Fibroblast of skin of right quadriceps (primary cell): Measurements from ENCODE around the gene RPTOR.

Source experiments
- DNase-seq: peaks from one replicate; pipeline ENCODE4 v3.0.0-alpha.2; 2013

Gene RPTOR

GRCh38 chr17:80992948-80993624 is 448.4 kb downstream of the RPTOR start:
- DNase-seq = no peak

- DNase-seq = no peak
Measured at GRCh38 chr17:80995131-80995530, 450.5 kb downstream of the RPTOR start.

DNA sequence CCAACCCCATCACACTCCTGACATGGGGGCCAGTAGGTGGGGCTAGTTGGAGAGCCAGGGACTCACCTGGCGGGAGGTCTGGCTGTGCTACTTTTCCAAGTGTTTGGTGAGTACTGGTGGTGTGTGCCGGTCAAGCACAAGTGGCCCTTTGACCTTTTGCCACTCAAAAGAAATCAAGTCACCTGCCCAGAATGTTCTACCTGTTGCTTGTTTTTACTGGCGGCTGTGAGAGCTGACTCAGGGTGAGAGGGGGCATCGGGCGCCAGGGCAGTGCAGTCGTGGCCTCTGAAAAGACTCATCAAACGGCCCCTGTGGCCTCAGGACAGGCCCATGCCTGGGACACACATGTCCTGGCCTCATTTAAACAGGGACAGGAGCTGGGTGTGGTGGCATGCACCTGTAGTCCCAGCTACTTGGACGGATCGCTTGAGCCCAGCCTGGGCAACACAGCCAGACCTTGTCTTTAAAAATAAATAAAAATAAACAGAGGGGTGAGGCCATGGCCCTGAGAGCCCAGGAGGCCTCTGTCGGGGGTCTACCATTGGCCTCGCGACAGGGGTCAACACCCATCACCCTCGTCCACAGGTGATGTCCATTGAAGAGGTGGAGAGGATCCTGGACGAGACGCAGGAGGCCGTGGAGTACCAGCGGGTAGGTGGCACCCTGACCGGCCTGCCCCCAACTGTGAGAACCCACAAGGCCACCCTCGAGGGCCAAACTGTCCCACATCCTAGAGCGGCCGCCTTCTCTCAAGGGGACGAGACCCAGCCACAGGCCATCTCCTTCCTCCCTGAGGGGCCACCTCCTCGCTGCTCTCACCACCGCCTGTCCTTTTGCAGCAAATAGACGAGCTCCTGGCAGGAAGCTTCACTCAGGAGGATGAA is 452.0 kb downstream of the RPTOR start:
- DNase-seq = no peak

DNA sequence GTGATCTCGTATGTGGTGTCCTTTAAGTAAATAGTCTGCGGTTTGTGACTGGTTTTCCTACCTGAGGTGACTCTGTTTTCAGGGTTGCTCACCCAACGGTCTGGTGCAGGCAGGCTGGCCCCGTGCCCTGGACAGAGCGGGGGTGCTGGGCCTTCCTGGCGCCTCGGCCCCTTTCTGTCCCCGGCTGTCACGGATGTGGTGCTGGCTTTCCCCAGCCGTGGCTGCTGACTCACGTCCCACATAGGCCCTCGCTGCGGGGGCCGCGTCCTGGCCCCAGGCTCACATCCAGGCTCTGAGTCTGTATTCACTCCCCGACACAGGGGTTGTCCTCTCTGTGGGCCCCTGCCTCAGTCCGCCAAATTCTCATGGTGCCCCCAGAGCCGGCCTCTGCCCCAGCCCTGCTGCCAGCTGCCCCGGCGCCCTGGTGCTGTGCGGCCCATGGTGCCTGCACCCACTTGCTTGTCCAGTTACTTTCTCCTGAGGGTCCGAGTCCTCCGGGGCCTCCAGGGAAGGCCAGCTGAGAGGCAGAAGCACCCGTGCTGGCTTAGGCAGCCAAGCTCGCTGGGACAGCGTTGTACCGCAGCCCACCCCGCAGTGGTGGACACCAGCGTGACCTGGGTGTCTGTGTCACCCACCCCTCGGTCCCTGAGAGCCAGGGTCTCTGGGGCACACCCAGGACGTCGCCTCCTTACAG is 452.9 kb downstream of the RPTOR start:
- no peak for DNase-seq

DNA sequence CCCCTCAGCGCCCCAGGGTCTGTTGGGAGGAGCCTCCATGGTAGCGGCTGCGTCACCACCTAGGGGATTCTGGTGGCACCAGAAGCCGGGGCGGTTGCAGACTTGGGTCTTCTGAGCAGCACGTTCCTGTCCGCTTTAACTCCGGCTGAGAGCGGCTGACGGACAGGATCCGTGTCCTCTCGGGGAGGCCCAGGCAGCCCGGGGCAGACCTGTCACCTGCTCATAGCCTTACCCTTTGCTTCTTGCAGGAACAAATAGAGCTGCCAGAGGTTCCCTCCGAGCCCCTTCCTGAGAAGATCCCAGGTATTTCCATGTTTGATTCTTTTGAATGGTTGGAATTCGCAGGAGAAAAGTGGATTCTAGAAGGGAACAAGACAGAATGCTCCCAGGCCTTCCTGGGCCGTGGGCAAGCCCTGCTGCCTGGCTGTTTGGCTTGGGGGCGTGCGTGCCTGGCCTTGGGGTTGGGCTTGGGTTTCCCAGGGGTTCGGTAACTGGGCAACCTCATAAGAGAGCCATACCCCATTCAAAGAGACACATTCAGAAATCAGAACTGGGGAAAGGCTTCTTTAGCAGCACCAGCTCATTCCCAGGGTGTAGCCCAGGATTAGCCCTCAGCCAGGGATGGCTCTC is 453.6 kb downstream of the RPTOR start:
- no peak for DNase-seq

DNA sequence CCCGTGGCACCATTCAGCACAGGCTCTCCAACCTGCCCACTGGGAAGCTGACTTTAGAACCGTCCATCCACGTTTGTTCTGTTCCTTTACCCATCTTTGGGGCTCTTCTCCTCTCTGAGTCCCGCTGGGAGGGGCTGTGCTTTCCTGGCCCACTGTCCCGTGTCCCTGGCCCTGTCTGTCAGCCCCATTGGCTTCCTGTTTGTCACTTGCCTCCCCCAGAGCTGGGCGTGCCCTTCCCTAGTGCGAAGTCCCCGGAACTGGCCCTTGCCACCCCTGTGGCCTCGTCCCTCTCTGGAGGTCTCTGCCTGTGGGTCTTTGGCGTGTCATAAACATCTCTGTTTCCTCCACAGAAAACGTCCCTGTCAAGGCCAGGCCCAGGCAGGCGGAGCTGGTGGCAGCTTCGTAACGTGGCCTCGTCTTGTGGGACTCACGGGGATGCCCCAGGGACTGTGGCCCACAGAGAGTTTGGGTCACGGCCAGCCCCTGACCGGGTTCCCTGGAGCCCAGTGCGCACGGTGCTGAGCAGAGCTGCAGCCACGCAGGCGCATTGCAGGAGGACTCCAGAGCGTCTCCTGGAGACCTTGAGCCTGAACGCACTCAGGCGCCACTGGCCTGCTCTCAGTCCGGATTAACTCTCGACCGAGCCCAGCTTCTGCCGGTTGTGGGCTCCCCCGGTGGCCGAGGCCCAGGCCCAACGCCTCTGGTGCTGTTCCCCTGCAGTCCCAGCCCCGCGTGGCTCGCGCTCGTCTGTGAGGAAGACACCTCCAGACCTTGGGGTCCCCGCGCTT is 454.3 kb downstream of the RPTOR start:
- DNase-seq = no peak

DNA sequence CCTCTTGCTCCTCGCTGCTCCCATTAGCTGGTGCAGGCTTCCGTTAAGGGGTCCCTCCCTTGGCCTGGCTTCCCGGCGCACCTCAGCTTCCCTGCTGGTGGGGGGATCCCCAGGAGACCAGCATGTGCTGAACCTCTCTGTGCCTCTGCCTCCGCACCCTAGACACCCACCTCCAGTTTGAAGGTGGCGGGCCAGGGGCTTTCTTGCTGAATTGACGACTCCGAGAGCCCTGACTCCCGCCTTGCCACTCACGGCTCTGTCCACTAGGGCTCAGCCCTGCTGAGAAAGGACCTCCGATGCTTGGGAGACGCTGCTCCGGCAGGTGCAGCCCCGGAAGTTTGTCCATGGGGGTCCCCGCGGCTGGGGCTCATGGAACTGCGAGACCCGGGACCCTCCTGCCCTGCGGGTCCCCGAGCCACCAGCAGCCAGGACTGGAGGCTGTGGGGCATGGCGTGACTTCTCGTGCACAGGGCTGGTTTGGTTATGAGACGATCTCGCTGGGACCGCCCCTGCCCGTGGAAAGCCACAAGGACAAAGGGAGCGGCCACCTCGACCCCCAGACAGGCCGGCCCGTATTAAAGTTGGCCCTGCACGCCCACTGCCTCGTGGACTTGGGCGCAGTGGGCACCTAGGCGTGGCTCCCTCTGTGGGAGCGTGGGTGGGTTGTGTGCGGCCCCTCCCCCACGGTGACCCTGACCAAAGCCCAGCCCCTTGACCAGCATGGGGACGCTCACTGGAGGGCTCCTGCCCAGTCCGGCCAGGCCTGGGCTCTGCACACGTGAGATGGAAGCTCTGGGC is 455.1 kb downstream of the RPTOR start:
- no peak for DNase-seq

DNA sequence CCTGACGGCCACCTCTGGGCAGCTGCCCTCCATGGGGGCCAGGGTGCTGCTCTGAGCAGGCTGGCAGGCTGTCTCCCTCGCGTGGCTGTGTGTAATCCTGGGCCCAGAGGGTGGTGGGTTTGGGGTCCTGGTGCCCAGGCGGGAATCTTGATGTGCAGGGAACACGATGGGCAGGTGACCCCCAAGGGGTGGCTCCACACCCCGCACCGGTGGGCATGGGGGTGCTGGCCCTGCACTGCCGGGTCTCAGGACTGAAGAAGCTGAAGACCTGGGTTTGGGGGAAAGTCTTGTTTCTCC is 455.6 kb downstream of the RPTOR start:
- DNase-seq = no peak

GRCh38 chr17:81000631-81001357 is 456.2 kb downstream of the RPTOR start:
- no peak for DNase-seq

GRCh38 chr17:81002013-81002384 is 457.4 kb downstream of the RPTOR start:
- DNase-seq = no peak

GRCh38 chr17:81002409-81003361 is 458.0 kb downstream of the RPTOR start:
- peak; percentile 59 for DNase-seq

- DNase-seq = no peak
Measured at GRCh38 chr17:81003711-81004475, 459.3 kb downstream of the RPTOR start.

- no peak for DNase-seq
Measured at GRCh38 chr17:81006891-81007290, 462.3 kb downstream of the RPTOR start.

DNA sequence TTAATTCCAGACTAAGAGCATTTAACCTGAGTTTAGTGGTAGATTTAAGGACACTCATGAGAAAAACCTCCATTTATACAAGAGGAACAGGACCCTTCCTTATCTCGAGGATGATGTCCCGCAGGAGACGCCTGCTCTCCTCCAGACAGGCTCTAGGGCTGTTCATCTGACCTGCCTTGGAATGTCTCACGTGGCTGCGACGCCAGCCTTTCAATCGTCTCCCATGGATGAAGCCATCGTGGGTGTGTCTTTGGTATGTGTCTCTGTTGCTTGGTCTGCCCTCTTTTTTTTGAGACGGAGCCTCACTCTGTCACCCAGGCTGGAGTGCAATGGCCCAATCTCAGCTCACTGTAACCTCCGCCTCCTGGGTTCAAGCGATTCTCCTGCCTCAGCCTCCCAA is 463.5 kb downstream of the RPTOR start:
- no peak for DNase-seq

DNA sequence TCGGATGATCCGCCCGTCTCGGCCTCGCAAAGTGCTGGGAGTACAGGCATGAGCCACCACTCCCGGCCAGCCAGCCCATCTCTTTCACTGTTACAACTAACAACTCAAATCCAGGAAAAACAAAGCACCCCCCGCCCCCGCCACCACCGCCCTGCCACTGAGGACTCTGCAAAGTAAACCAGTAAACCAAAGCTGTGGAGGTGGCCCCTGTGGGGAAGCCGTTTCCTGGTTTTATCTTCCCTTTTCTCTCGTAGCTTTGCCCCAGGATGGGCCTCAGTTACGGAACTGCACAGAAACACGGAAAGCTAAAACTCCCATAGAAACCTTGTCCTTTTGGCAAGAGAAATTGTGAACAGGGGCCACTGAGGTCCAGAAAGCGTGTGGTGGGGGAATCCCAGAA is 464.5 kb downstream of the RPTOR start:
- DNase-seq = no peak

DNA sequence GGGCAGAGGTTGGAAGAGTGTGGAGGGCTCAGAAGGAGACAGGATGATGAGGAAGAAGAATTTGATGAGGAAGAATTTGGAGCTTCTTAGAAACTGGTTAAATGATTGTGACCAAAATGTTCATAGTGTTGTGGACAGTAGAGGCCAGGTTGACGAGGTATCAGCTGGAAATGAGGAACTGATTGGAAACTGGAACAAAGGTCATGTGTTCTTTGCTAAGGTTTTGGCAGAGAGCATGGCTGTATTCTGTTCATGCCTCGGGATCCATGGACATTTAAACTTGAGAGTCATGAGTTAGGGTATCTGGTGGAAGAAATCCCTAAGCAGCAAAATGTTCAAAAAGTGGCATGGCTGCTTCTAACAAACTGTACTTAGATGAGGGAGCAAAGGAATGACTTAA is 466.3 kb downstream of the RPTOR start:
- DNase-seq = no peak

- DNase-seq = no peak
Measured at GRCh38 chr17:81011951-81012350, 467.3 kb downstream of the RPTOR start.

DNA sequence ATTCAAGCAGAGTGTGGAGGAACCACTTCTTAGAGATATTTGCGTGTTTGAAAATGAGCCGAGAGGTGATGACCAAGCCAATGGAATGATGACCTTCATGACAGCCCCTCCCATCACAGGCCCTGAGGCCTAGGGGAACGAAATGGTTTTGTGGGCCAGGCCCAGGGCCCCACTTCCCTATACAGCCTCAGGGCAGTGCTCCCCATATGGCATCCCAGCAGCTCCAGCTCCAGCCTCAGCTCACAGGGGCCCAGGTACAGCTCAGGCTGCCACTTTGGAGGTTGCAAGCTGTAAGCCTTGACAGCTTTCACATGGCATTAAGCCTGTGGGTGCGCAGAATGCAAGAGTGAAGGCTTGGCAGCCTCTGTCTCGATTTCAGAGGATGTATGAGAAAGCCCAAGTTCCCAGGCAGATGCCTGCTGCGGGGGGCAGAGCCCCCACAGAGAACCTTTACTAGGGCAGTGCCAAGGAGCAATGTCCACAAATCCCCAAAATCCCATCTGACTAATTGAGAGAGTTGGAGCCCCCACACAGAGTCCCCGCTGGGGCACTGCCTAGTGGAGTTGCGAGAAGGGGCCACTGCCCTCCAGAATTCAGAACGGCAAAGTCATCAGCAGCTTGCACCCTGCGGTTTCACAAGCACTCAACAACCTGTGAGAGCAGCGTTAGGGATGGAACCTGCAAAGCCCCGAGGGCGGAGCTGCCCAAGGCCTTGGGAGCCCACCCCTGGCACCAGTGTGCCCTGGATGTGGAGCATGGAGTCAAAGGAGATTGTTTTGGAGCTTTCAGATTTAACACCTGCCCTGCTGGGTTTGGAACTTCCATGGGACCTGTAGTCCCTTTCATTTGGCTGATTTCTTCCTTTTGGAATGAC is 468.2 kb downstream of the RPTOR start:
- DNase-seq = no peak
